ENCODE data around the gene SLC38A8.

DNA sequence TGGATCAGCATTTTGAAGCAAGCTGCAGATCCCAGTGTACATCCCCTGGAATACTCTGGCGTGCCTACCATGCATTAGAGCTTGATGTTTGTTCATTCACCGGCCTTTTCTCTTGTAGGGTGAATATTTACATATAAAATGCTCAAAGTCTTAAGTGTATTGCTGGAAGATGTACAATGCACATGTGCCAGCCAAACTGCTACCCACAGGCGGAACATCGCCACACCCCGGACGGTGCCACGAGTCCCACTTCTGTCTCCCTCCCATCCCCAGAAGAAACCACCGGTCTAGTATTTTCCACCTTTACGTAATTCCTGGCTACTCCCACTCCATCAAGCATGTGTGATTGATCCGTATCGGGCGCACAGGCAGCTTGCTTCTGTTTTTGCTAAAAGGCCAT is 4.1 kb downstream of the SLC38A8 start:
- TF ChIP-seq, protein P1, sequence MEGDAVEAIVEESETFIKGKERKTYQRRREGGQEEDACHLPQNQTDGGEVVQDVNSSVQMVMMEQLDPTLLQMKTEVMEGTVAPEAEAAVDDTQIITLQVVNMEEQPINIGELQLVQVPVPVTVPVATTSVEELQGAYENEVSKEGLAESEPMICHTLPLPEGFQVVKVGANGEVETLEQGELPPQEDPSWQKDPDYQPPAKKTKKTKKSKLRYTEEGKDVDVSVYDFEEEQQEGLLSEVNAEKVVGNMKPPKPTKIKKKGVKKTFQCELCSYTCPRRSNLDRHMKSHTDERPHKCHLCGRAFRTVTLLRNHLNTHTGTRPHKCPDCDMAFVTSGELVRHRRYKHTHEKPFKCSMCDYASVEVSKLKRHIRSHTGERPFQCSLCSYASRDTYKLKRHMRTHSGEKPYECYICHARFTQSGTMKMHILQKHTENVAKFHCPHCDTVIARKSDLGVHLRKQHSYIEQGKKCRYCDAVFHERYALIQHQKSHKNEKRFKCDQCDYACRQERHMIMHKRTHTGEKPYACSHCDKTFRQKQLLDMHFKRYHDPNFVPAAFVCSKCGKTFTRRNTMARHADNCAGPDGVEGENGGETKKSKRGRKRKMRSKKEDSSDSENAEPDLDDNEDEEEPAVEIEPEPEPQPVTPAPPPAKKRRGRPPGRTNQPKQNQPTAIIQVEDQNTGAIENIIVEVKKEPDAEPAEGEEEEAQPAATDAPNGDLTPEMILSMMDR (IDR thresholded peaks at IDR 0.05), result no peak
- TF ChIP-seq POLR2A (IDR thresholded peaks at IDR 0.05), result no peak

Measured in Peyer's patch (tissue), 4 donors.